Islet precursor cell (in vitro differentiated cells): Measurements from ENCODE around the gene VEPH1.
A peak's percentile ranks its signal among the peaks of the same experiment; 100 is the strongest.
"Not testable (repeated sequence)": the region's sequence is repeated elsewhere in the genome, so short reads cannot be mapped to it uniquely, and the experiment has no call there.

ENCODE experiments used
- DNase-seq: peaks from one replicate; pipeline ENCODE4 v3.0.0-alpha.2; 2018

The VEPH1 gene

GRCh38 chr3:157381606-157382005 is 121.6 kb downstream of the VEPH1 start:
- DNase-seq: no peak

GRCh38 chr3:157379525-157380140 is 123.6 kb downstream of the VEPH1 start:
- no peak for DNase-seq

GRCh38 chr3:157376603-157377300 is 126.5 kb downstream of the VEPH1 start:
- DNase-seq: no peak

GRCh38 chr3:157375342-157375986 is 127.8 kb downstream of the VEPH1 start:
- DNase-seq: no peak

GRCh38 chr3:157374933-157375332 is 128.3 kb downstream of the VEPH1 start:
- no peak for DNase-seq

- no peak for DNase-seq
Observed at GRCh38 chr3:157373783-157374182, 129.4 kb downstream of the VEPH1 start.

GRCh38 chr3:157370867-157371266 is 132.3 kb downstream of the VEPH1 start:
- no peak for DNase-seq

GRCh38 chr3:157369727-157370421 is 133.3 kb downstream of the VEPH1 start:
- no peak for DNase-seq

GRCh38 chr3:157368171-157368570 is 135.0 kb downstream of the VEPH1 start:
- DNase-seq: no peak

GRCh38 chr3:157363393-157363792 is 139.8 kb downstream of the VEPH1 start:
- no peak for DNase-seq

GRCh38 chr3:157362348-157362747 is 140.9 kb downstream of the VEPH1 start:
- DNase-seq: no peak

GRCh38 chr3:157360044-157360443 is 143.2 kb downstream of the VEPH1 start:
- no peak for DNase-seq

GRCh38 chr3:157356541-157356940 is 146.7 kb downstream of the VEPH1 start:
- no peak for DNase-seq

- no peak for DNase-seq
Observed at GRCh38 chr3:157355276-157355675, 147.9 kb downstream of the VEPH1 start.

GRCh38 chr3:157354722-157355121 is 148.5 kb downstream of the VEPH1 start:
- DNase-seq: no peak

- no peak for DNase-seq
Observed at GRCh38 chr3:157354254-157354653, 149.0 kb downstream of the VEPH1 start.

GRCh38 chr3:157353652-157354051 is 149.6 kb downstream of the VEPH1 start:
- DNase-seq: no peak

- no peak for DNase-seq
Observed at GRCh38 chr3:157351981-157352380, 151.2 kb downstream of the VEPH1 start.

- not testable (repeated sequence) for DNase-seq
Observed at GRCh38 chr3:157350651-157351050, 152.6 kb downstream of the VEPH1 start.

GRCh38 chr3:157348304-157349075 is 154.7 kb downstream of the VEPH1 start:
- DNase-seq: not testable (repeated sequence)

GRCh38 chr3:157347577-157348303 is 155.5 kb downstream of the VEPH1 start:
- peak; percentile 64 for DNase-seq
